Naive thymus-derived CD8-positive, alpha-beta T cell (primary cell): ENCODE results near the gene REXO4. TPM values are rescaled to one million over a fixed set of nuclear protein-coding genes. Genes with fewer than 3 reads are reported as not detected.

Experiments
- ATAC-seq, 2 donors: fragments of 150-1000 bp; cut with Tn5 transposase in 1 of 2; sonication (Bioruptor Pico), chemical (Tn5 transposase) in 1 of 2; 1 replicate in 1 of 2; 2 replicates in 1 of 2; pipeline ENCODE4 v1.10.0; 2021; ENCODE audit warnings: mild to moderate bottlenecking in 2 of 2, moderate library complexity in 2 of 2
- POLR2A ChIA-PET: fragments of 350-600 bp; sonication (Branson Sonifier 250); formaldehyde crosslinking; loops from one replicate; lab custom pipeline; 2021; ENCODE audit warnings: antibody characterized with exemption; lab: Charles Lee
- DNase-seq, 10 donors: peaks; one replicate each; pipeline versions ENCODE4 v3.0.0 to v3.0.0-alpha.2; 2020 to 2022
- H3K27ac Mint-ChIP-seq, 10 donors: one replicate each; pipeline ENCODE4 v1.8.0; 2020 to 2022; ENCODE audit warnings: mild to moderate bottlenecking in 10 of 10, mixed read lengths in 10 of 10, moderate library complexity in 4 of 10, inconsistent platforms in 1 of 10
- H3K27me3 Mint-ChIP-seq, 5 donors: one replicate each; pipeline ENCODE4 v1.8.0; 2021 to 2022; ENCODE audit warnings: mixed read lengths in 5 of 5
- H3K36me3 Mint-ChIP-seq, 3 donors: one replicate each; pipeline ENCODE4 v1.8.0; 2020 to 2022; ENCODE audit warnings: mixed read lengths in 3 of 3, mild to moderate bottlenecking in 2 of 3, inconsistent platforms in 1 of 3
- H3K4me1 Mint-ChIP-seq, 4 donors: one replicate each; pipeline ENCODE4 v1.8.0; 2021 to 2022; ENCODE audit warnings: mixed read lengths in 4 of 4
- H3K4me3 Mint-ChIP-seq, 10 donors: one replicate each; pipeline ENCODE4 v1.8.0; 2020 to 2022; ENCODE audit warnings: mild to moderate bottlenecking in 10 of 10, mixed read lengths in 10 of 10, moderate library complexity in 6 of 10, inconsistent platforms in 1 of 10
- H3K9me3 Mint-ChIP-seq, 9 donors: one replicate each; pipeline ENCODE4 v1.8.0; 2020 to 2022; ENCODE audit warnings: mixed read lengths in 9 of 9, mild to moderate bottlenecking in 3 of 9, inconsistent platforms in 1 of 9, moderate library complexity in 1 of 9
- polyA plus RNA-seq, 3 donors: library from polyadenylated mRNA; unstranded; fragments of 300-500 nt; fragmentation: Illumina TruSeq; gene quantifications; one replicate each; pipeline ENCODE4 v1.2.3, GENCODE V29; 2021
- total RNA-seq, 8 experiments: library from RNA in 2 of 8; stranded (reverse) in 2 of 8; gene quantifications; one replicate each; pipeline ENCODE4 v1.2.3 and lab custom pipeline; 2021 to 2026

REXO4 gene
- total RNA-seq (10 to 100 TPM; 42.4 to 45.6 TPM), polyA plus RNA-seq (10 to 100 TPM; 15.9 to 30.5 (median 24.4) TPM), total RNA-seq (lab: John Stamatoyannopoulos, UW) (42.5 to 102 (median 63.8) reads per million in 6 experiments)

GRCh38 chr9:133417541-133418461, at the start of gene REXO4:
Gene REXO4 (minus strand): TSS chr9:133418010. CDS start chr9:133417844, 166 bp downstream.
- DNase-seq (peak; percentile 65 to 92 (median 83)), ATAC-seq (peak; percentile 86 to 90)
- Mint-ChIP-seq H3K9me3 (no peaks in the 10 kb centered on the region), H3K4me3 (peak within 1 kb of the TSS; percentile 87 to 93 (median 90)), H3K27me3 (peaks cover 0 to under 1% (median 0%) of the 10 kb centered on the region in 5 donors), H3K4me1 (peaks cover 25 to 66% (median 59%) of the 10 kb centered on the region in 4 donors), H3K27ac (peak within 1 kb of the TSS; percentile 83 to 96 (median 93)), H3K36me3 (peaks cover 0 to 28% (median 2%) of the 10 kb centered on the region in 3 donors)
- POLR2A ChIA-PET, result interaction anchor here (0.7 to 3.2 kb wide), 9 partner anchors 16 to 92 kb away, joined by 3 to 7 read pairs (median 3); partner anchors contain the start of genes MED22, RPL7A and SLC2A6

GRCh38 chr9:133467101-133467500, 49.3 kb upstream of the REXO4 start:
- POLR2A ChIA-PET, result interaction anchor here (0.9 kb wide), 1 partner anchor 9 kb away, joined by 4 read pairs; no protein-coding TSS in a partner anchor
- no peaks in the 10 kb centered on the region for H3K4me1 Mint-ChIP-seq
- no peaks in the 10 kb centered on the region for H3K36me3 Mint-ChIP-seq
- H3K27ac Mint-ChIP-seq, result no peak overlapping the region
- H3K4me3 Mint-ChIP-seq, result no peak overlapping the region
- H3K27me3 Mint-ChIP-seq, result no peaks in the 10 kb centered on the region
- ATAC-seq, result no peak
- DNase-seq, result no peak
- peaks cover 0 to 1% (median 0%) of the 10 kb centered on the region in 9 donors for H3K9me3 Mint-ChIP-seq

- no peak overlapping the region for H3K4me3 Mint-ChIP-seq
- no peaks in the 10 kb centered on the region for H3K27me3 Mint-ChIP-seq
- POLR2A ChIA-PET, result no interaction called here
- ATAC-seq, result no peak
- peaks cover 0 to 1% (median 0%) of the 10 kb centered on the region in 9 donors for H3K9me3 Mint-ChIP-seq
- H3K4me1 Mint-ChIP-seq, result peaks cover 0 to under 1% (median 0%) of the 10 kb centered on the region in 4 donors
- DNase-seq, result no peak
- no peaks in the 10 kb centered on the region for H3K36me3 Mint-ChIP-seq
- no peak overlapping the region for H3K27ac Mint-ChIP-seq
These were observed 48.2 kb upstream of the REXO4 start for GRCh38 chr9:133465984-133466383.

GRCh38 chr9:133464638-133465037, 46.8 kb upstream of the REXO4 start:
- no peaks in the 10 kb centered on the region for H3K9me3 Mint-ChIP-seq
- POLR2A ChIA-PET, result no interaction called here
- H3K27me3 Mint-ChIP-seq, result no peaks in the 10 kb centered on the region
- no peaks in the 10 kb centered on the region for H3K36me3 Mint-ChIP-seq
- no peak overlapping the region for H3K4me3 Mint-ChIP-seq
- peaks cover 4 to 11% (median 6%) of the 10 kb centered on the region in 4 donors for H3K4me1 Mint-ChIP-seq
- DNase-seq (no peak), ATAC-seq (no peak)
- H3K27ac Mint-ChIP-seq, result no peak overlapping the region

- Mint-ChIP-seq H3K36me3 (no peaks in the 10 kb centered on the region), H3K4me3 (no peak overlapping the region), H3K27ac (peak overlapping the region in 3 of 10 donors; percentile 38 to 62 (median 39)), H3K9me3 (no peaks in the 10 kb centered on the region), H3K4me1 (peaks cover 4 to 12% (median 9%) of the 10 kb centered on the region in 4 donors), H3K27me3 (no peaks in the 10 kb centered on the region)
- POLR2A ChIA-PET, result no interaction called here
- DNase-seq, result no peak
- ATAC-seq, result no peak
These were observed 46.2 kb upstream of the REXO4 start for GRCh38 chr9:133463864-133464615.

- Mint-ChIP-seq H3K27ac (peak overlapping the region in 1 of 10 donors; percentile 39), H3K9me3 (no peaks in the 10 kb centered on the region), H3K4me1 (peaks cover 4 to 15% (median 13%) of the 10 kb centered on the region in 4 donors), H3K36me3 (no peaks in the 10 kb centered on the region), H3K4me3 (no peak overlapping the region), H3K27me3 (no peaks in the 10 kb centered on the region)
- no peak for DNase-seq
- POLR2A ChIA-PET, result interaction anchor here (1.3 kb wide), 1 partner anchor 16 kb away, joined by 4 read pairs; the partner anchor contains the start of gene SLC2A6
- ATAC-seq, result no peak
These were observed 45.5 kb upstream of the REXO4 start for GRCh38 chr9:133463234-133463863.

GRCh38 chr9:133461975-133462374, 44.2 kb upstream of the REXO4 start:
- H3K27me3 Mint-ChIP-seq, result no peaks in the 10 kb centered on the region
- H3K27ac Mint-ChIP-seq, result peak overlapping the region in 7 of 10 donors; percentile 87 to 96 (median 93)
- ATAC-seq (no peak), DNase-seq (no peak)
- POLR2A ChIA-PET, result interaction anchor here (1.3 kb wide), 1 partner anchor 17 kb away, joined by 4 read pairs; the partner anchor contains the start of gene SLC2A6
- H3K36me3 Mint-ChIP-seq, result no peaks in the 10 kb centered on the region
- H3K4me1 Mint-ChIP-seq, result peaks cover 4 to 15% (median 13%) of the 10 kb centered on the region in 4 donors
- H3K4me3 Mint-ChIP-seq, result no peak overlapping the region
- no peaks in the 10 kb centered on the region for H3K9me3 Mint-ChIP-seq

GRCh38 chr9:133460405-133461175, 42.8 kb upstream of the REXO4 start:
- Mint-ChIP-seq H3K27me3 (no peaks in the 10 kb centered on the region), H3K36me3 (no peaks in the 10 kb centered on the region), H3K4me3 (peak overlapping the region; percentile 58 to 94 (median 74)), H3K4me1 (peaks cover 4 to 15% (median 13%) of the 10 kb centered on the region in 4 donors), H3K27ac (peak overlapping the region; percentile 84 to 96 (median 94)), H3K9me3 (no peaks in the 10 kb centered on the region)
- ATAC-seq, result peak; percentile 24 to 47
- POLR2A ChIA-PET, result interaction anchor here (1.3 to 2.0 kb wide), 3 partner anchors 18 to 104 kb away, joined by 6 to 10 read pairs (median 9); partner anchors contain the start of genes SLC2A6, SURF1 and SURF2
- DNase-seq, result peak in 9 of 10 donors; percentile 43 to 89 (median 64)

GRCh38 chr9:133459476-133460404, 41.9 kb upstream of the REXO4 start, which contains the start of gene CACFD1:
Gene CACFD1 (plus strand): TSS chr9:133459978. CDS start chr9:133460067, 89 bp downstream.
- peak; percentile 83 to 88 for ATAC-seq
- DNase-seq, result peak; percentile 87 to 96 (median 88)
- POLR2A ChIA-PET, result interaction anchor here (0.6 to 2.0 kb wide), 9 partner anchors 9 to 429 kb away, joined by 3 to 10 read pairs (median 4); partner anchors contain the start of genes GTF3C5, SLC2A6, SURF1 and SURF2
- Mint-ChIP-seq H3K27me3 (no peaks in the 10 kb centered on the region), H3K27ac (peak within 1 kb of the TSS; percentile 84 to 97 (median 96)), H3K36me3 (no peaks in the 10 kb centered on the region), H3K4me3 (peak within 1 kb of the TSS; percentile 84 to 98 (median 91)), H3K9me3 (no peaks in the 10 kb centered on the region), H3K4me1 (peaks cover 4 to 15% (median 13%) of the 10 kb centered on the region in 4 donors)

GRCh38 chr9:133458643-133459312, 41.0 kb upstream of the REXO4 start:
- Mint-ChIP-seq H3K27me3 (no peaks in the 10 kb centered on the region), H3K9me3 (no peaks in the 10 kb centered on the region), H3K36me3 (no peaks in the 10 kb centered on the region), H3K4me3 (peak overlapping the region; percentile 84 to 98 (median 91)), H3K27ac (peak overlapping the region in 6 of 10 donors; percentile 53 to 97 (median 96)), H3K4me1 (peaks cover 4 to 15% (median 13%) of the 10 kb centered on the region in 4 donors)
- no peak for DNase-seq
- ATAC-seq, result no peak
- POLR2A ChIA-PET, result interaction anchor here (0.6 to 2.0 kb wide), 10 partner anchors 9 to 428 kb away, joined by 3 to 10 read pairs (median 4); partner anchors contain the start of genes GTF3C5, SLC2A6, SURF1 and SURF2
